GM21528 (cell line): ENCODE results near the gene RASSF4.

ENCODE experiments used
- ATAC-seq: cut with Tn5 transposase; IDR thresholded peaks from one replicate; pipeline ENCODE4 v1.9.1; 2021; ENCODE audit warnings: mild to moderate bottlenecking, moderate library complexity; ENCODE audit not compliant: unreplicated experiment, low FRiP score

RASSF4 gene

DNA sequence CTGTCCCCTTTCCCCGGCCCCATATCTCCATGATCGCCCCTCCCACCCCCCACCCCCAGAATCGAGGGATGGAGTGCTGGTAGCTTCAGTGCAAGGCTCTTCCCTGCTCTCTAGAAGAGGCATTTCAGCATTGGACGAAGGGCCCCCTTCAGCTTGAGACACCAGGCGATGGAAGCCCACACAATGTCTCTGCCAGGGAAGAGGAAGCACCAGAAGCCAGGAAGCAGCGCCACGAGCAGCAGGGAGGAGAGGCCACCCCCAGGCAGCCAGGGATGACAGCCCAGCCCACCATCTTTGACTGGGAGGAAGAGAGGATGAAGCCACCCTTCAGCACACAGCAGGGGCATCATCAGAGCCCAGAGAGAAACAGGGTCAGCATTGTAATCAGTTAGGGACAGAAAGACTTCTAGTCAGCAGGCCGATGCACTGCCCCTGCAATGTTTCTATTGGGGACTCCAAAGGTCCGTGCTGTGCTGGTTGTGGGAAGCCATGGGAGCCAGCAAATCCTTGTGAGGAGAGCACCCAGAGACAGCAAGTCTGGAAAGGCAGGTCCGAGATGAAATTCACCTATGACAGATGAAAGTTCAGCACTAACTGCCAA, 32.8 kb upstream of the RASSF4 start:
- ATAC-seq, result no peak

GRCh38 chr10:44927352-44927751, 32.2 kb upstream of the RASSF4 start:
- no peak for ATAC-seq

DNA sequence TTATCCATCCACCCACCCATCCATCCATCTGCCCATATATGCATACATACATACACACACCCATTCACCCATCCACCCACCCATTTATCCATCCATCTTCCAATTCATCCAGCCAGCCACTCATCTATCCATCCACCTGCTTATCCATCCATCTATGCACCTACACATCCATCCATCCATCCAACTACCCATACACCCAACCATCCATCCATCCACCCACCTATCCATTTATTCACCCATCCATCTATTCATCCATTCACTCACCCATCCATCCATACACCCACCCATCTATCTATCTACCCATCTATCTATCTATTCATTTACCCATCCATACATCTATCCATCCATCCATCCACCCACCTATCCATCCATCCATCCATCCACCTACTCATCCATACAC, 31.1 kb upstream of the RASSF4 start:
- no peak for ATAC-seq

- no peak for ATAC-seq
Measured at GRCh38 chr10:44929356-44930255, 30.0 kb upstream of the RASSF4 start.

- ATAC-seq, result no peak
Measured at GRCh38 chr10:44930904-44931620, 28.5 kb upstream of the RASSF4 start.

GRCh38 chr10:44931621-44932516, 27.7 kb upstream of the RASSF4 start:
- no peak for ATAC-seq

- peak; percentile 94 for ATAC-seq
Measured at GRCh38 chr10:44932517-44933450, 26.8 kb upstream of the RASSF4 start.

GRCh38 chr10:44933451-44934321, 25.9 kb upstream of the RASSF4 start:
- ATAC-seq, result no peak

DNA sequence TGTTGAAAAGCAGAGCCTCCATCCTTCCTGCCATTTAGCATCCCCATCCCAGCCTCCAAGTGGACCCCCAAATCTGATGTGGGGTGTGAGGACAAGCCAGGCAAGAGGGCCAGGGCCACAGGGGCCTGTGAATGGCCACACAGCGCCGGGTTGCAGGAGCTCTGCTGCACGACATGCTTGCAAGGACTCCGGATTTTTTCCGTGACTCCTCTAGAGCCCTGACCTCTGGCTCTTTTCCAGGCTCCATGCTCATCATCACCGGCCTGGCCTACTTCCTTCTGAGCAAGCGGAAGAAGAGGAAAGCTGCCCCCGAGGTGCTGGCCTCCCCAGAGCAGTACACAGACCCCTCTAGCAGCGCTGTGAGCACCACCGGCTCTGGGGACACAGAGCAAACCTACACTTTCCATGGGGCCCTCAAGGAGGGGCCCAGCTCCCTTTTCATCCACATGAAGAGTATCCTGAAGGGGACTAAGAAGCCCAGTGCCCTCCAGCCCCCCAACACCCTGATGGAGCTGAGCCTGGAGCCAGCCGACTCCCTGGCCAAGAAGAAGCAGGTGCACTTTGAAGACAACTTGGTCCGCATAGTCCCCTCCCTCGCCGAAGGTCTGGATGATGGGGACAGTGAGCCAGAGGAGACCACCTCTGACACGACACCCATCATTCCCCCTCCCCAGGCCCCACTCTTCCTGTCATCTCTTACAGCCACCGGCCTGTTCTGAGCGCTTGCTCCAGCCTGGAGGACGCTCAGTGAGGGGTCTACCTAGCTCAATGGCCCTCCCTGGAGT, 25.0 kb upstream of the RASSF4 start:
- no peak for ATAC-seq

DNA sequence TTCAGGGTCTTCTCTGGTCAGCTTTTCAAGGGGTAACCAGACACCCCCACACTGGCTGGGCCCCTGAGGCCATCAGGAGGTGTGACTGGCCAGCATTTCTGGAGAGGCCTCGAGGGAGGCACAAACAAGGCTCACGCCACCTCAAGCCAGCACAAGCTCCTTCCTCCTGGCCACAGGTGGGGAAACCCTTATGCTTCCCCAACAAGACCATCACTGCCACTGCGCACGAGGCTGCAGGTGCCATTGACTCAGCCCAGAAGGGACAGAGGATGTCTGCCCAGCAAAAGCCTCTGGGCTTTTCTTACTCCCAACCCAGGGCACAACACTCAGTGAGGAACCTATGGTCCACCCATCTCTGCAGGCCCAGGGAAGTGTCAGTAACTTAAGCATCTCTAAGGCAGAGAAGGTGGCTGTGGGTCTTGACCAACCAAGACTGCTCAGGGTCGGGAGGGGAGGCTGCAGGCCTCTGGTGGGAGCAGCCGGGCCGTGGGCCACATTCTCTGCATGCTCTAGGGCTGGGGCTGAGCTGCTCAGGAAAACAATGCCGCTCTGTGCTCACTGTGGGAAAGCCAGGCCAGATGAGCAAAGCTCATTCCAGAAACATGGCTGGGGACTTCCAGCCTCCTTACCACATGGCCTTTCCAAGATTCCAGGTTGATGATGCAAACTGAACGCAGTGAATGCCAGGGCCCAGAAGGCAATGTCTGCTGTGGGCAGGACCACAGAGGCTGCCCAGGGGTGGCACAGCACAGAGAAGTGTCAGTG, 24.2 kb upstream of the RASSF4 start:
- ATAC-seq, result no peak

DNA sequence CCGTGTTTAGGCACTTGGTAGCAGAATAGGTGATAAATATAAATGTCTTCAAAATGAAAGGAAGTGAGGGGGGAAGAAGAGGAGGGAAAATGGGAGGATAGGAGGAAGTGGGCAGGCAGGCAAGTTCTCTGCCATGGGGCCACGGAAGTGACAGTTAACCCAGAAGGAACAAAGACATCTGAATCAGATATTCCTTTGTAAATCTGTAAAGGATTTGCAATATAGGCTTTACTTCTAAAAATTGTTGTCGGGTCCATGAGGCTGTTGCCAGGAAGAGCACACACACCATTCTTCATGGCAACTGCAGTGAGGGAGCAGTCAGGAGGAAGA, 23.7 kb upstream of the RASSF4 start:
- no peak for ATAC-seq

GRCh38 chr10:44936314-44936975, 23.2 kb upstream of the RASSF4 start:
- no peak for ATAC-seq

DNA sequence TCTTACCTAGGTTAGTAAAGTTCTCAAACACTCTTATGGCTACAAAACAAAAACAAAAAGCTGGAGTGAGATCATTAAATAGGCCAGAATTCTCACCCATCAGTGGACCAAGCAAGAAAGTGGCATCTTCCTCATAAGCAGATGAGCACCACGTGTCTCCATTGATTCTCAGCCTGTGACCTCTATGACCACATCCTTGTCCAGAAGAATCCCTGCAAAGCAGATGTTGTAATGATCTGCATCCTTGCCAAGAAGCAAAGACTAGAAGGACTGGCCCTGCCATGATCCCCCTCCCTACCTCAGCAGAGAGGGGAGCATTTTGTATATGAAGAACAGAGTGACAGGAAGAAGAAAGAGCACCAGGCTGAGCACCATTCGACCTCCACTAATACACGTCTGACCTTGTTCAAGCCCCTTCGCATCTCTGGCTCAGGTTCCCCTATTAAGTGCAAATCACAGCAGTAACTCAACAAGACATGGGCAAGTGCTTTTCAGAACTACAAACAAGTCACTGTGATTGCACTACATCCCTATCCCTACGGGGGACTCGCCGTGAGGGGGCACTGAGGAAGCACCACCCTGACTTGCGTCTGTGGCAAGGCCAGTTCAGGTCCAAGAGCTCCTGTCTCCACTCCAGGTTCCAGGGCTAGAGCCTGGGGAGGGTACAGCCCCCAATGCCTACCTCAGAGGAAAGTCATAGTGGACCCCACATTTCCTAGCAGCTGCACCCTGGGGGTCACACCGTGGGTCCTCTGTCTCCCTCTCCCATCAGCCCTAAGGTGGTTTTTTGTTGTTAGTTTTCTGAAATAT, 22.2 kb upstream of the RASSF4 start:
- ATAC-seq, result no peak

DNA sequence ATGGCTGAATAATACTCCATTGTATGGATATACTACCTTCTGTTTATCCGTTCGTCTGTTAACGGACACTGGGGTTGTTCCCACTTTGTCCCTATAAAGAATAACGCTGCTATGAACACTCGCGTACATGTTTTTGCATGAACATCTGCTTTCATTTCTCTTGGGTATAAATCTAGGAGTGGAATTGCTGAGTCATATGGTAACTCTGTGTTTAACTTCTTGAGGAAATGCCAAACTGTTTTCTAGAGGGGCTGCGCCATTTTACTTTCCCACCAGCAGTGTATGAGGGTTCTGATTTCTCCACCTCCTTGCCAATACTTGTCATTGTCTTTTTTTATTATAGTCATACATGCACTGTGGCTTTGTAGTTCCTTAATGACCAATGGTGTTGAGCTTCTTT, 20.6 kb upstream of the RASSF4 start:
- no peak for ATAC-seq

GRCh38 chr10:44939691-44940401, 19.8 kb upstream of the RASSF4 start:
- ATAC-seq, result no peak
